ENCODE measurements around the gene HLA-DMA. TPM values are rescaled to one million over a fixed set of nuclear protein-coding genes. Genes with fewer than 3 reads are reported as not detected.

The HLA-DMA gene
- total RNA-seq, 2 donors from 2014 or later = 16.1 to 35.0 TPM

DNA sequence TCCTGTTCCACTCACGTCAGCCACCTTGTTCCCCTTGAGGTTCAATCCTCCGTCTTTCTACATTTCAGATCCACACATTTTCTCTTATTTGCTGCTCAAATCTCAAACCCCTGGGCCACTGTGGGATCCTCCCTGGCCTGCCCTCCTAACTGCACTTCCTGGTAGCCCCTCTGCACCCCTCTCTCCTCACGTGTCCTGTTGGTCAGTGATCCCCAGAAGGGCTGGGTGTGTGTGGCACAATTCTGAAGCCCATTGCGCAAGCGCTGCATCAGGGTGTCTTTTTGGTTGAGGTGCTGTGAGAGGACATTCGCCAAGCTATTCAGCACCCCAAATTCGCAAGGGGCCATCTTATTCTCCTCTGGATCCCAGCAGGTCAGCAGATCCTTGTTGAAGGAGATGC lies 14.4 kb downstream of the HLA-DMA start:
- intact Hi-C loops (cut with DNase I) = loop anchor here in 1 of 2 donors (5.0 to 10.0 kb wide), 2 partner anchors 44 to 54 kb away; no protein-coding TSS in a partner anchor
- no peak for DNase-seq (ENCODE audit: low spot score)

- intact Hi-C loops (cut with DNase I) = loop anchor here in 1 of 2 donors (5.0 to 10.0 kb wide), 2 partner anchors 45 to 52 kb away; no protein-coding TSS in a partner anchor
- DNase-seq (ENCODE audit: low spot score) = no peak
Measured at GRCh38 chr6:32937230-32937633, 15.7 kb downstream of the HLA-DMA start.

- intact Hi-C loops (cut with DNase I) = loop anchor here in 1 of 2 donors (5.0 to 10.0 kb wide), 2 partner anchors 46 to 52 kb away; no protein-coding TSS in a partner anchor
- DNase-seq (ENCODE audit: low spot score) = no peak
Measured at GRCh38 chr6:32936239-32937152, 16.4 kb downstream of the HLA-DMA start.

- no peak for DNase-seq (ENCODE audit: low spot score)
- intact Hi-C loops (cut with DNase I) = loop anchor here in 1 of 2 donors (5.0 to 10.0 kb wide), 2 partner anchors 47 to 51 kb away; no protein-coding TSS in a partner anchor
Measured at GRCh38 chr6:32935551-32936238, 17.2 kb downstream of the HLA-DMA start.

DNA sequence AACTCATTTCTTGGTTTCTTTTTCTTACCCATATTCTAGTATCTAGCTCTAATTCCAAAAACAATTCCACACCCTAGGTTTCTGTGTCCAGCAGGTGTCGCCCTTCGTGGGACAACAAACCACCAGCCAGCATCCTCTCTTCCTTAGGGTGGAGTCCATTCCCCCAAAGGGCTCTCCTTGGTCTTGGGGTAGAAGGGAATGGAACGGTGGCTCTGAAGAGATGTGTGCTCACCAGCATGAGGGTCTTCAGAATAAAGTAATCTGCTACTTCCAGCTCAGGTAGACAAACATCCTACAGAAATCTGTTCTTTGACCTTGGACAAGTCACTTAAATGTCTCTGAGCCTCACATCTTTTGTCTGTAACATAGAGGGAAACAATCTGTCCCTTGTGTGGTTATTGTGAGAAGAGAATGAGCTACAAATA lies 19.2 kb downstream of the HLA-DMA start:
- intact Hi-C loops (cut with DNase I) = loop anchor here (5.0 to 10.0 kb wide), 2 partner anchors 49 kb away; no protein-coding TSS in a partner anchor
- DNase-seq (ENCODE audit: low spot score) = peak; percentile 89

GRCh38 chr6:32932132-32932868 lies 20.6 kb downstream of the HLA-DMA start:
- DNase-seq (ENCODE audit: low spot score) = no peak
- intact Hi-C loops (cut with DNase I) = loop anchor here (5.0 to 10.0 kb wide), 2 partner anchors 47 to 50 kb away; no protein-coding TSS in a partner anchor

- no peak for DNase-seq (ENCODE audit: low spot score)
- intact Hi-C loops (cut with DNase I) = loop anchor here (5.0 to 10.0 kb wide), 2 partner anchors 46 to 51 kb away; no protein-coding TSS in a partner anchor
Measured at GRCh38 chr6:32931211-32931610, 21.7 kb downstream of the HLA-DMA start.

GRCh38 chr6:32922083-32922482 lies 30.8 kb downstream of the HLA-DMA start:
- DNase-seq (ENCODE audit: low spot score) = no peak
- intact Hi-C loops (cut with DNase I) = no loop called here

DNA sequence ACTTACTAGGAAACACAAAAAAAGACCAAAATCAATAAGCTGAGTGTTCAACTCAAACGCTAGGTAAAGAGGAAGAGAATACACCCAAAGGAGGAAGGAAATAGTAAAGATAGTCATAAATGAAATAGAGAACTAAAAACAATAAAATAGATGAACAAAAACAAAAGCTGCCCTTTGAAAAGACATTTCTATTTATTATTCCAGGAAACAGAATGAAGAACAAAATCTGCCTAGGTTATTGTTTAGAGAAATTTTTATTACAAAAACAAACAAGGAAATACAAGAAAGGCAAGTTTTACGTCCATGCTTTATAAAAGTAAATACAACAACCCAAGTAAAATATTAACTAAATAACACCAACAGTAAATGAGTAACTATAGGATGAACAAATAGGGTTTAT lies 32.2 kb downstream of the HLA-DMA start:
- intact Hi-C loops (cut with DNase I) = no loop called here
- no peak for DNase-seq (ENCODE audit: low spot score)

GRCh38 chr6:32912951-32913350 lies 39.9 kb downstream of the HLA-DMA start:
- no peak for DNase-seq (ENCODE audit: low spot score)
- intact Hi-C loops (cut with DNase I) = no loop called here

- DNase-seq (ENCODE audit: low spot score) = no peak
- intact Hi-C loops (cut with DNase I) = no loop called here
Measured at GRCh38 chr6:32908897-32909296, 44.0 kb downstream of the HLA-DMA start.

- intact Hi-C loops (cut with DNase I) = no loop called here
- no peak for DNase-seq (ENCODE audit: low spot score)
Measured at GRCh38 chr6:32906539-32906938, 46.4 kb downstream of the HLA-DMA start.

DNA sequence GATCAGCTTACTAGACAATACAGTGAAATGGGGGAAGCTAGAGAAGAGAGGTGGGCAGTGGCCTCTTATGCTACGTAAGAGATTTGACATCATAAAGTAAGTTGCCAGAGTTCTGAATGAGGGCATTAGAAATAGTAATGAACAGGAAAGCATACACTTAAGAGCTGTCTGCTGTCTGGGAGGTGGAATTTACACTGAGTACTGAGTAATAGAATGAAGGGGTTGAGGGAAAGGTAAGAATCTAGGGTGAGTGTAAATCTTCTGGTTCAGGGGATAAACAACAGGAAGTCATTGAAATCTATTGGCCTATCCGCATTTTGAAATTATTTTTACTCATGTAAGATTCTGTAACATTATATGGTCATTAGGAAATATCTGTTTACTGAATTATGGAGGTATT lies 47.8 kb downstream of the HLA-DMA start:
- intact Hi-C loops (cut with DNase I) = no loop called here
- no peak for DNase-seq (ENCODE audit: low spot score)

DNA sequence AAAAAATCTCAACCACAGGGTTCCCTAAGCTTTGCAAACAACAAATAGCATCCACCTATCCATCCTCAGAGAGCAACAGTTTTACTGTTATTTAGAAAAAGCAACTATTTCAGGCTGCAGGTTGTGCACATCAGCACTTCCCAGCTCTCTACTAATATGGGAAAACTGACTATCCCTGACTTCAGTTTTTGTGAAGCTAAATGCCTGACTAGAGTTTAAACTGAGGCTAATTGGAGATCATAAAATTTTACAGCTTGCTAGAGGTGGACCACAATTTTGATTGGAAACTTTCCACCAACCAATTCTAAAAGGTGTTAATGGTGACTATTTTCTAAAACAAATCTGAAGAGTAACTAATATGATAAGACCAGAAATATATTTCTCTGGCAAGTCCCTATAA lies 48.9 kb downstream of the HLA-DMA start:
- intact Hi-C loops (cut with DNase I) = no loop called here
- no peak for DNase-seq (ENCODE audit: low spot score)

Other genes starting within 250 kb of the HLA-DMA start
- 1 to 10 TPM in 1 of 2 donors, under 1 TPM in 1; 0.52 to 1.1 TPM for gene HLA-DQA2, start 211.7 kb downstream of the HLA-DMA start, total RNA-seq
- 1 to 10 TPM; 2.0 to 4.3 TPM for gene HLA-DQB2, start 189.6 kb downstream of the HLA-DMA start, total RNA-seq
- gene HLA-DOB, start 136.1 kb downstream of the HLA-DMA start, total RNA-seq = under 1 TPM; 0.19 to 0.69 TPM
- gene TAP2, start 114.4 kb downstream of the HLA-DMA start, total RNA-seq = 10 to 100 TPM; 23.3 to 27.4 TPM
- gene PSMB8, start 109.0 kb downstream of the HLA-DMA start, total RNA-seq = 10 to 100 TPM; 37.7 to 42.8 TPM
- gene TAP1, start 99.4 kb downstream of the HLA-DMA start, total RNA-seq = 10 to 100 TPM; 30.2 to 47.3 TPM
- gene PSMB9, start 98.9 kb downstream of the HLA-DMA start, total RNA-seq = 10 to 100 TPM; 23.9 to 25.6 TPM
- 10 to 100 TPM in 1 of 2 donors, 1 to 10 TPM in 1; 8.0 to 19.2 TPM for gene HLA-DMB, start 12.1 kb downstream of the HLA-DMA start, total RNA-seq
- 100 to 1,000 TPM; 125 to 129 TPM for gene BRD2, start 15.5 kb upstream of the HLA-DMA start, total RNA-seq
- gene HLA-DOA, start 56.5 kb upstream of the HLA-DMA start, total RNA-seq = 1 to 10 TPM; 3.1 to 3.5 TPM
- gene HLA-DPA1, start 120.6 kb upstream of the HLA-DMA start, total RNA-seq = 10 to 100 TPM; 44.4 to 84.9 TPM
- 10 to 100 TPM; 37.4 to 63.9 TPM for gene HLA-DPB1, start 122.9 kb upstream of the HLA-DMA start, total RNA-seq
- 1 to 10 TPM in 1 of 2 donors, under 1 TPM in 1; 0.43 to 1.0 TPM for gene COL11A2, start 239.4 kb upstream of the HLA-DMA start, total RNA-seq
- 10 to 100 TPM; 31.3 to 31.7 TPM for gene RXRB, start 247.6 kb upstream of the HLA-DMA start, total RNA-seq
- gene SLC39A7, start 247.8 kb upstream of the HLA-DMA start, total RNA-seq = 10 to 100 TPM; 79.4 to 86.2 TPM

All from posterior vena cava (tissue), 2 donors.